G401.6 (cell line): ENCODE results near the gene DTNBP1.
"Not testable (repeated sequence)": the region's sequence is repeated elsewhere in the genome, so short reads cannot be mapped to it uniquely, and the experiment has no call there.

ENCODE experiments used
- FAIRE-seq: peaks from 2 replicates; lab custom pipeline; 2012; peaks lifted over from hg19 to GRCh38; lab: Jason Lieb, UNC

The DTNBP1 gene

DNA sequence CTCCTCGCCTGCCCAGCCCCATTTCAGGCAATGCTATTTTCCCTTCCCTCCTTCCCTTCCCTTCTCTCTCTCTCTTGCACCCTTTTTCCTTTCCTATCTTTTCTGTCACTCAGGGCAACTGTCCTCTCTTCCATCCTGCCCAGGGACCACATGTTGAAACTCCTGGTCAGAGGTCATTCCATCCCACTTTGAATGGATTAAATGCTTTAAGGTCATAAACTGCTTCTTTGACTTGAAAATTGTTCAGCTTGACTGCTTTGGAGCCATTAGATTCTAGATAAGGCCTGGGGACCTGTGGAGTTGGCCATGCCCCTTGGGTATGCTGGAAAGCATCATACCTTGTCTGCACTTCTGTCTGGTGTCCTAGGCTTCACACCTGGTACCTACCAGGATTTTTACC lies 106.1 kb downstream of the DTNBP1 start:
- FAIRE-seq = no peak

- FAIRE-seq = no peak
These were observed 107.5 kb downstream of the DTNBP1 start for GRCh38 chr6:15555101-15556038.

DNA sequence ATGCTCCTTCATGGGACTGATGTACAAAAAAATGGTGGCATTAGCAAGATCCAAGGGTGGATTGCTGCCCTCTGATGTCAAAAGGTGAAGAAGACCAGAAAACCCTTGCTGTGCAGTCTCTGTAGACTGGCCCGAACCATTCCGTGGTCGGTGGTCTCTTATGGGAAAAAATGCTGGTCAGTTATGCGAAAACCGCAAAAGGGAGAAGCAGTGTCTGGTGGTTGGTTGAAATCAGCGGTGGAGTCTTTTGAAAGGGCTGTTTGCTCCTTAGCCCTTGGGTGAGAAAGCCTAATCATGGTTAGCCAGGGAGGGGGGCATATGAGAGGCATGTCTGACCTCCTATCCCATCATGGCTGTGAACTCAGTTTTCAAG lies 108.1 kb downstream of the DTNBP1 start:
- FAIRE-seq = no peak

DNA sequence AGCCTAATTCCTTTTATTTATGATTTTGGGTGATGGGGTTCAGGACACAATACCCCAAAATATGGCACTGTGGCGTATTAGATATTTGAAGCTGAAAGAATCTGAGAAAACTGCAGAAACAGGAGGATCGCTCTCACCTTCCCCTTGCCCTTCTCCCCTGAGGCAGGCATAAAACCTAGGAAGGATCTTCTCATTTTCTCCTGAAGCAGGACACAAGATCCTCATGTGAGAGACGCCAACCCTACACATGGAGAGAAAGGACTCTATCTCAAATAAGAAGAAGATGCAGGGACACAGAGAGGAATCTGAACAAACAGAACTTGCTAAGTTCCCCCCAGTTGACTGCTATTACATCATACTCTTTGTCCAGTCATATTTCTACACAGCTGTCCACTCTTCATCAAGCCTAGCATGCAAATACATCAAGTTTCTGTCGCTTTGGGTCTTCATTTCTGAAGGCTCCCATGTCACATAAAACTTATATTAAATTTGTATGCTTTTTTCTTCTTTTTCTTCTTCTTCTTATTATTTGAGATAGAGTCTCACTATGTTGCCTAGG lies 109.0 kb downstream of the DTNBP1 start:
- no peak for FAIRE-seq

- FAIRE-seq = no peak
These were observed 109.8 kb downstream of the DTNBP1 start for GRCh38 chr6:15553031-15553430.

- FAIRE-seq = no peak
These were observed 111.0 kb downstream of the DTNBP1 start for GRCh38 chr6:15551798-15552197.

- no peak for FAIRE-seq
These were observed 111.6 kb downstream of the DTNBP1 start for GRCh38 chr6:15551262-15551661.

DNA sequence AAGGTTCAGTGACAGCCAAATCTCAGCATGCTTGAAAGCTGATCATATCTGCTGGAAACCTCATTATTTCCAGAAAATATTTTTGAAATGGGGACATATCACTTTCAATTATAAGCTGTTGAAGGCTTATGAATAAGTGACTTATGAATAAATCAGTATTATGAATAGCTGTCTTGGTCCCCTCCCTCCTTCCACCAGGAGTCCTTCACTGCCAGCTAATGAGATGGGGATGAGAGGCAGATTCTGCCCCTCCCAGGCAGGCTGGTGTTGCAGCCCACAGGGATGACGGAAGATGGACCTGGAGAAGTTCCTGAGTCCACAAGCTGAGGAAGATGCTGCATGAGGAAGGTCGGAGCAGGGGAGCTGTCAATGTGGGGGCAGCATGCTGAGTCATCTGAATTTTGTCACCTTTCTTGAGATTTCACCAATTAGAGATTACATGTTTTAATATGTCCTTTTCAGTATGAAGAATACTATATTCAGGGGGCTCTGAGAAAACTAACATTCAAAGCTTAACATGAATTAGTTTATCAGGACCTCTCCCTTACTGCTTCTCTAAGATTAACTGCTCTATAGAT lies 112.2 kb downstream of the DTNBP1 start:
- FAIRE-seq = no peak

DNA sequence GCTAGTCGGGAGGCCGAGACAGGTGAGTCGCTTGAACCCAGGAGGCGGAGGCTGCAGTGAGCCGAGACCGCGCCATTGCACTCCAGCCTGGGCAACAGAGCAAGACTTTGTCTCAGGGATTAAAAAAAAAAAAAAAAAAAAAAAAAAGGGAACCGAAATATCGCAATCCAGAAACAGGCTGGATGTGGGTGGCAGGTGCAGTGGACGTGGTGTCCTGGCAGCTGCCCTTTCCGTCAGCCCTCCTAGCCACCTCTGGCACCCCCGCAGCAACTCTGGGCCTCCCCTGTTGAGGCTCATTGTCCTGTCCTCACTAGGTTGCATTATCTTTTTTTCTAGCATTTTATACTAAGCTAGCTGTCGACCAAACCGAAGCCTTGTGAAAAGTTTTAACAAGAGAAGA lies 113.5 kb downstream of the DTNBP1 start:
- FAIRE-seq = no peak

GRCh38 chr6:15547400-15547799 lies 115.4 kb downstream of the DTNBP1 start:
- FAIRE-seq = no peak

GRCh38 chr6:15546591-15546990 lies 116.2 kb downstream of the DTNBP1 start:
- FAIRE-seq = no peak

DNA sequence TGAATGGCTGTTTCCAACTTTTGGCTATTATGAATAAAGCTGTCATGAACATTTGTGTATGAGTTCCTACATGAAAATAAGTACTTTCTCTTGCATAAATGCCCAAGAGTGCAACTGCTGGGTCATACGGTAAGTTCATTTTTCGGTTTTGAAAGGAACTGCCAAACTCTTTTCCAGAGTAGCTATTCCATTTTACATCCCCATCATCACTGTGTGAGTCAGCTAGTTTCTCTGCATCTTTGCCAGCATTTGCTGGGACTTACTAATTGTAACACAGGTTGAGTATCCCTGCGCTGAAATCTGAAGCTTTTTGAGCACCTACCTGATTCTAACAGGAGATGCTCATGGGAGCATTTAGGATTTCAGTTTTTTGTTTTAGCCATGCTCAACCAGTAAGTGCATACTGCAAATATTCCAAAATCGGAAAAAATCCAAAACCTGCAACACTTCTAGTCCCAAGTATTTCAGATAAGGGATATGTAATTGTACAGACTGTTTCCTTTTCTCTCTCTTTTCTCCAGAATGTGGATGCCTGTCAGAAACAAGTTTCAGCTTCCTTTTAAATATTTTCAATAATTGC lies 118.4 kb downstream of the DTNBP1 start:
- no peak for FAIRE-seq

DNA sequence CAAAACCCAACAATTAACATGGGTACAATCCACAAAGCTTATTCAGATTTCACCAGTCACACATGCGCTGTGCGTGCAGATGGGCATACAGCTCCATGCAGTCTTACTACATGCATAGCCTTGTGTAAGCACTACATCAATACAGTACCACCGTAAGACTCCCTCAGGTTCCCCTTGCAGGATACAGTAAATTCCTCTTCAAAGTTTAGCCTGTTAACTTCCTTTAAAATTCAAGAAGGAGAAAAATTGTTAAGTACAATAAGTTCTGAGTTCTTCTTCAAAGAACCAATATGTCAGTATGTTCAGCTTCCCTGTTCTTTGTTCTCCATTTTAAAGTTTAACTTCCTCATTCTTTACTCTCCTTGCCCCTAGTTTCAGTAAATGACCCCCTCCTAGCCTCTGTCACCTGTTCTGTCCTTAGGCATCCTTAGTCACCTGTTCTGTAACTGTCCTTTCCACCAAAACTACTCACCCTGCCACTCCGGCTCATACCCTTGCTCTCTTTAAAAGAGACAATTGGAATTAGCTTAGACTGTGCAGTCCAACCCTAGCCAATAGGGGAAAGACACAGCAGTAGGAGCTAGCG lies 119.4 kb downstream of the DTNBP1 start:
- FAIRE-seq = not testable (repeated sequence)

DNA sequence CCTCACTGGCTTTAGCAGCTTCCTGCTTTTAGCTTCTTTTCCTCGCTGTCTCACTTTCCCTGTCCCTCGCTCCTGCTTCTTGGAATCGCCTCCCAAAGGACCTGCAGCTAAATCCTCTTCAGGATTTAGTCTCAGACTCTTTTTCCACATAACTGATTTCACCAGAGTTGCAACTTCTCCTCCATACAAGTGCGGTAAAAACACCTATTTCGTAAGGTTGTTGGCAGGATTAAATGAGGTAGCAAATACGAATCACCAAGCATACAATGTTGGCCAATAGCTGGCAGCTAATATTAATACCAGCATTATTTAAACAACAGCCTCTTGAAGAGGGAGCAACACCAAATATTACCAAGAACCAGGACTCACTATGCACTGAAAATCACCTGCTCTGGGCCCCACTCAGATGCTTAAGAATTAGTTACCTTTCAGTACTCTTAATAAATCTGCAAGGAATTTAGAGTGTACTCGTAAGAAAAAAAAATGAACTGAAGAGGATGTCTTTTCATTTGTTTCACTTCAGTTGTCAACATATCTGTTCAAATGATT lies 123.0 kb downstream of the DTNBP1 start:
- FAIRE-seq = no peak

DNA sequence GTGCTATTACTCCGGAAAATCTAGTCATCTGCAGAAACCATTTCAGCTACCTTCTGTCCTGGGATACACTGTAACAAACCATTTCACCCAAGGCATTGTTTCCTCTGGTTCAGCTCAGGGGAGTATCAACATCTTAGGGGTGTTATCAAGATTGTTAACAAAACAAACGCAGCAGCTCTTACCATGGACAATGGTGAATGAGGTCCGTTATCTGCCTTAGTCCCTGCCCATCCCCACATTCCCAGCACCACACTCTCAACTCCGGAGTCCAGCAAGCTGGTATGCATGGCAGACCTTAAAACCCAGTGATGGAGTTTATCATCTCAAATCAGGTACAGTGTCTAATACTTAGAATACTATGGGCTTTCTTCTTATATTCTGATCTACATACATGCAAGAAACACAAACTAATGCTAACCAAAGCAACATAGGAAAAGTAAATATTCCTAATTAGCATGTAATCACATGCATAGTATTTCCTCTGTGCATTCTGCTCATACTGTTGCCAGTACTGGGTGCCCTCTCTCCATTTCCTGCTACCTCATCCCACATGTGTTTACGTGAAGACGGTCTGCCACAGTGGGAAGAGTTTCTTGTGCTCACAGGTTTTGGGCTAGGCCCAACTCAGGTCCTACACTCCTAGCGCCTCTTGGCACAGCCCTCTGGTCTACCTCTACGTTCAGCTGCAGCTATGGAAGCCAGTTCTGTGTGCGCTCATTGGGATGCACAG lies 123.9 kb downstream of the DTNBP1 start:
- FAIRE-seq = no peak

DNA sequence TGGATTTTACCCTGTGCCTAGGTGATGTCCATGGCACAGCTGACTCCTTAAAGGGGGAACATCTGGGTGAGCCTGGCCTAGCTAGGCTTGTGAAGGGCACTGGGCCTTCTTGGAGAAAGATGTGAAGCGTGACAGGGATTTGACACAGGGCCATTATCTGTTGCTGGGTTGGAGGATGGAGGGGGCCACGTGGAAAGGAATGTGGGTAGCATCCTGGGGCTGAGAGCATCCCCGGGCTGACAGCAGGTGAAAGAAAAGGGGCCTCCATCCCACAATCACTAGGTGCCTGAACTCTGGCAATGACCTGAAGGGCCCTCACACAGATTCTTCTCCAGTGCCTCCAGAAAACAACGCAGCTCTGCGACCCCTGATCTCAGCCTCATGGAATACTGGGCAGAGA lies 124.7 kb downstream of the DTNBP1 start:
- no peak for FAIRE-seq

DNA sequence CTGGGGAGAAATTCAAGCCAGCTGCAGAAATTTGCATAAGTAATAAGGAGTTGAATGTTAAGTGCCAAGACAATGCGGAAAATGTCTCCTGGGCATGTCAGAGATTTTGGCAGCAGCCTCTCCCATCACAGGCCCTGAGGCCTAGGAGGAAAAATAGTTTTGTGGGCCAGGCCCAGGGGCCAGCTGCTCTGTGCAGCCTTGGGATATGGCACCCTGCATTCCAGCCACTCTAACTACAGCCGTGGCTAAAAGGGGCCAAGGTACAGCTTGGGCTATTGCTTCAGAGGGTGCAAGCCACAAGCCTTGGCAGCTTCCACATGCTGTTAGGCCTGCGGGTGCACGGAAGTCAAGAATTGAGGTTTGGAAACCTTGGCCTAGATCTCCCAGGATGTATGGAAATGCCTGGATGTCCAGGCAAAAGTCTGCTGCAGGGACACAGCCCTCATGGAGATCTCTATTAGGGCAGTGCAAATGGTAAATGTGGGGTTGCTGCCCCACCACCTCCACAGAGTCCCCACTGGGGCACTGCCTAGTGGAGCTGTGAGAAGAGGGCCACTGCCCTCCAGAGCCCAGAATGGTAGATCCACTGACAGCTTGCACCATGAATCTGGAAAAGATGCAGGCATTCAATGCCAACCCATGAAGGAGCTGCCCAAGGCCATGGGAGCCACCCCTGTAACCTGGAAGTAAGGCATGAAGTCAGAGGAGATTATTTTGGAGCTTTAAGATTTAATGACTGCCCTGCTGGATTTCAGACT lies 126.5 kb downstream of the DTNBP1 start:
- FAIRE-seq = no peak

DNA sequence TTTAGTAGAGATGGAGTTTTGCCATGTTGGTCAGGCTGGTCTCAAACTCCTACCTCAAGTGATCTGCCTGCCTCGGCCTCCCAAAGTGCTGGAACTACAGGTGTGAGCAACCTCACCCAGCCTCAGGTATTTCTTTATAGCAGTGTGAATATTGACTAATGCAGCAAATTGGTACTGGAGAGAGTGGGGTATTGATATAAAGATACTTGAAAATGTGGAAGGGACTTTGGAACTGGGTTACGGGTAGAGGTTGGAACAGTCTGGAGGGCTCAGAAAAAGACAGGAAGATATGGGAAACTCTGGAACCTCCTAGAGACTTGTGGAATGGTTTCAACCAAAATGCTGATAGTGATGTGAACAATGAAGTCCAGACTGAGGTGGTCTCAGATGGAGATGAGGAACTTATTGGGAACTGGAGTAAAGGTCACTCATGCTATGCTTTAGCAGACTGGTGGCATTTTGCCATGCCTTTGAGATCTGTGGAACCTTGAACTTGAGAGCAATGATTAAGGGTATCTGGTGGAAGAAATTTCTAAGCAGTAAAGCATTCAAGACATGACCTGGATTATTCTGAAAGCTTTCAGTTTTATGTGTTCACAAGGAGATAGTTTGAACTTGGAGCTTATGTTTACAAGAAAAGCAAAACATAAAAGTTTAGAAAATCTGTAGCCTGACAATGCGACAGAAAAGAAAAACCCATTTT lies 127.2 kb downstream of the DTNBP1 start:
- FAIRE-seq = no peak

- no peak for FAIRE-seq
These were observed 127.9 kb downstream of the DTNBP1 start for GRCh38 chr6:15534974-15535373.

DNA sequence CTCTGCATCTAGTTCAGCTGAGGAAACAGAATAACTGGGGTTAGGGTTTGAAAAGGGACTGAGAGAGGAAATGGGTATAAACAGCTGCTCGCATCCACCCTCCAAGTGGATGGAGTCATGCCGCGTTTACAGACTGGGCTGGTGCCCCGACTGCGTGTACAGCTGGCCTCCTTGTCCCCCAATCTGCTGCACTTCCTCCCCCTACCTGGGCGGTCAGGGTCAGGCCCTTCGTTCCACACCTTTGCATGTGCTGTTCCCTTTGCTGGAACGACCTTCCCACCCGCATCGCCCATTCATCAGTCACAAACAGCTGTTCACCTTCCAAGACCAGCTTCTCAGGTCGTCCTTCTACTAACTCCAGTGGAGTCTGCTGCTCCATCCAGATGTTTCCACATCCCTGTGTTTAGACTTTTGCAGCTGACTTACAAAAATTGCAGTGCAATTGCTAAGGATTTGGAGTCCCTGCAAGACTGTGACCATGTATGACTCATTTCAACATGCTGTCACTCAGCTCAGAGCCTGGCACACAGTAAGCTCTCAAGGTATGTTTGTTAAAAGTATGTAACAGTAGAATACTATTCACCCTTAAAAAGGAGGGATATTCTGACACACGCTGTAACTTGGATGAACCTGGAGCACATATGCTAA lies 129.3 kb downstream of the DTNBP1 start:
- FAIRE-seq = no peak
